NCI-H2196 (cell line): Measurements from ENCODE around the gene LRRC27.

Experiments used
- DNase-seq: peaks from one replicate; lab custom pipeline; 2025; ENCODE audit not compliant: unreplicated experiment; lab: John Stamatoyannopoulos, UW

LRRC27 gene

DNA sequence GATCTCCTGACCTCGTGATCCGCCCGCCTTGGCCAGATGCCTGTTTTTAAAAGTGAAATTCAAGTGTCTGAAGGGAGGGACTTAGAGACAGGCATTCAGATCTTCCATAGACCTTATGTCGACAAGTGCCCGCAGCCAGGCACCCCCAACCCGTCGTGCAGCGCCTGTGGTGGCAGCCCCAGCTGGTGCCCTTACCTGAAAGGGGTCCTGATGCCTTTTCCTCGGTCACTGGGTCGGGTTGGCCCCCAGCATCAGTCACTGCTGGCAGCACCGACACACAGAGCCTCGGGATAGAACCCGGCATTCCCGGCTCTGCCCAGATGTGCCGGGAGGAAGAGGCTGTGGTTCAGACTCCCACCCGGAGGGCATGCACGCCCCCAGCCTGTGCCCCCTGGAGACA is 23.3 kb downstream of the LRRC27 start:
- no peak for DNase-seq

- DNase-seq = no peak
Measured at GRCh38 chr10:132355754-132356153, 23.8 kb downstream of the LRRC27 start.

GRCh38 chr10:132356621-132357195 is 24.7 kb downstream of the LRRC27 start:
- no peak for DNase-seq

GRCh38 chr10:132357286-132358058 is 25.5 kb downstream of the LRRC27 start:
- DNase-seq = no peak

DNA sequence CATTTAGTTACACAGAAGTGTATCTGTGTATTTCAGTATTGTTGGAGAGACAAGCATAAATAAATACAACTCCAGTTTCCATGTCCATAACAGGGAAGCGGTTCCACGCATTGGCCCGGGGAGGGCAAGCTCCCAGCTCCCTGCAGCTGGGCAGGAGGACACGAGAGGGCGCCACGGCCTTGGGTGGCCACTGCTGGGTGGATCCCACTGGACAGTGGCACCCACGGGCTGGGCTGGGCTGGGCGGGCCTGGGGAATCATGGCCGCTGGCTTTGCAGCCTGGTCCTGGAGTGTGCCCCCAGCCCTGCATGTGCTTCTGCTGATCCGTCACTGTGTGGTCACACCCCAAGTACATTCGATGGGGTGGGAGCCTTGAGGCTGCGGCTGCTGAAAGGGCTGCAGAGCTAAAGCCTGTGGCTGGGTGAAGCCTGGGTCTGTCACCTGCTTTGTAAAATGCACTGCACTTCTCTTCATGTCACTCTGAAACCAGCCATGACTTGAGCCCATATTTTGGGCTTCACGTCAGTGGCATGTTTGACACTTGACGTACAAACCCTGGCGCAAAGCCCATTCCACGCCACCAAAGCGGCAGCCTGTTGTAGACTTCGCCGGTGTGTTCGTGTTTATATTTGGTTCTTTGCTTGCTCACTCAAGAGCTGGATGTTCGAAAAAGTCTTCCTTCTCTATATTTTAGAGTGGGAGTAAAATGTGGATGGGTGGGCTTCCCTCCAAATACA is 27.5 kb downstream of the LRRC27 start:
- DNase-seq = no peak

DNA sequence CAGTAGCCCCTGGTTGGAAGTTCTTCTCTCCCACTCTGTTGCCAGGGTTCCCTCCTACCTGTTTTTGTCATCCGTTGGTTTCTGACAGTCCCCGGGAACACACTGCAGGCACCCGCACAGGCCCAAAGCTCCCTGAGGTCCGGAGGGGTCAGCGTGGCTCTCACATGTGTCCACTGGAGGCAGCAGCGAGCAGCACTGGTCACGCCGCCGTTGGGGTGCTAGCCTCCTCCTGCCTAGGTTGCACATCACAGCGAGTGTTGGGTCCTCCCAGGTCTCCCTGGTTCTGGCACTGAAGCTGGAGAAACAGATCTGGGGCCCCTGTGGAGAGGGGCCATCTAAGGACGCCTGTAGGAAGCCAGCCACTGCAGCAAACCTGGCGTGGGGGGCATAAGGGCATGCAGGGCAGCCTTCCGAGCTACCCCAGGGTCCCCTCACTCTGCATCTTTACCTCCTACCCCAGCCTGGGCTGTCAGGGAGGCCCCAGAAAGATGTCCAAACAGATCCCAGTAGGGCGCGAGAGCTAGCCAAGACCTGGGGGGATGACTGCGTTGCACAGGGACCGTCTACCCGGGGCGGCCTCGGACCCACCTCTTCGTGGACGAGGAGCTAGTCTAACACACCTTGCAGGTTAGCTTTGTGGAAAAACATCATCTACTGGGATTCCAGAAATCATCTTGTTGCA is 28.9 kb downstream of the LRRC27 start:
- no peak for DNase-seq

DNA sequence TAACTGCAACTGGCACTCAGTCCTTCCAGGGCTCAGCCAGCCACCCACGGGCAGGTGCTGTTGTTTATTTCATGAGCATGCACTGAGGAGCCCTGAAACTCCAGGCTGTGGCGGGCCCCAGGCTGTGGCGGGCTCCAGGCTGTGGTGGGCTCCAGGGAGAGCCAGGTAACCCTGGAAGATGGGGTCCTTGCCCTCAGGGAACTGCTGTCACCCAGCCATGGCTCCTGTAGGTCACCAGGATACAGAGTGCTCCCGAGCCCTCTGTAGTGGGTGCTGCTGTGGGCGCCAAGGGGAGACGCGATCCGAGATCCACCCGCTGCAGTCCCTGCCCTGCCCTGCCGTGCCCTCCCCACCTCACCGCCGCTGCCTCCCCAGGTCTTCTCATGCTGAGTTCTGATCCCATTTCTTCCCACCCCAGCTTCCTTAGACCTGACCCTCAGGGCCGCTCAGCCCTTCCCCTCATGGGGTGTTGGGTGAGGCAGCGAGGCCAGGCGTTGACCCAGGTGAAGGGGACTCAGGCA is 29.6 kb downstream of the LRRC27 start:
- no peak for DNase-seq

- DNase-seq = no peak
Measured at GRCh38 chr10:132362151-132362611, 30.2 kb downstream of the LRRC27 start.

DNA sequence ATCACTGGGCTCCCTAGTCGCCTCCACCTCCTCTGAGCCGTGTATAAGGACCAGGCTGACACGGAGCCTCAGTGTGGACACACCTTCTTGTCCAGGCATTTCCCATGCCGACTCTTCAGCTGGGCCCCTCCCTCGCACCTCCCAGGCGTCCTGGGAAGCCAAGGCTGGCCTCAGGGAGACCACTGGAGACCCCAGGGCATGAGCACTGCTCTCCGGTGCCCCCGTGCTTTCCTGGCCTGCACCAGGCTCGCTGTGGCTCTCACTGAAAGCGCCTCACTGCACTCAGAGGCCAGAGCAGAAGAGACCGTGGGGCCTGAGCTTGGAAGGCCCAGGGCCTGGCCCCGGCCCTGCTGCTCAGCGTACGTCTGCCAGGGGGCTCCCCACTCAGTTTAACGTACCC is 31.4 kb downstream of the LRRC27 start:
- DNase-seq = no peak

DNA sequence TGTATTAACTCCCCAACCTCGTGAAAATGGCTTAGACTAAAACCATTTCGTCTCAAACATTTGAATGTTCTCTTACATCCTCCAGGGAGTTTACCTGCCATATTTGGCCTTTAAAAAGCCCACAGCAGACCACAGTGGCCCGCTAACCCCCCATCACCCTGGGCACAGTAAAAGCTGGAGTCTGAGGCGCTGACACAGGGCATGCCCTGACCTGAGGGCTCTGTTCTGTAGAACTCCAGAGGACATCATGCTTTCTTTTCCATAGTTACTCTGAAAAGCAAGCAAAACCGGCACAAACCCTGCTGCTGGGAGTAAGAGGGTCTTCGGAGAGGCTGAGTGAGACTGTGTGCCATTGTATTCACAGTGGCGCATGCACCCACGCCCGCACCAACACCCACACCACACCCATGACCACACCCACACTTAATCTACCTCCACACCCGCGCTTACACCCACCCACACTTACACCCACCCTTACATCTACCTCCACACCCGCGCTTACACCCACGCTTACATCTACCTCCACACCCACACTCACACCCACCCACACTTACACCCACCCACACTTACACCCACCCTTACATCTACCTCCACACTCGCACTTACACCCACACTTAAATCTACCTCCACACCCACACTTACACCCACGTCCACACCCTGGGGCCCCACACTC is 32.1 kb downstream of the LRRC27 start:
- DNase-seq = peak; percentile 2

DNA sequence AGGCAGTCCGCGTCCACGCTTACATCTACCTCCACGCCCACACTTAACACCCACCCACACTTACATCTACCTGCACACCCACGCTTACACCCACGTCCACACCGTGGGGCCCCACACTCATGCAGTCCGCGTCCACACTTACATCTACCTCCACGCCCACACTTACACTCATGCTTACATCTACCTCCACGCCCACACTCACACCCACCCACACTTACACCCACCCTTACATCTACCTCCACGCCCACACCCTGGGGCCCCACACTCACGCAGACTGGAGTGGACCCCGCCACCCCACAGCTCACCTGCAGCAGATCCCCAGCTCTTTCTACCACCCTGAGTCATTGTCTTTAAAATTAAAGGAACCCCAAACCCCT is 32.6 kb downstream of the LRRC27 start:
- no peak for DNase-seq

GRCh38 chr10:132365102-132365501 is 33.1 kb downstream of the LRRC27 start:
- no peak for DNase-seq

DNA sequence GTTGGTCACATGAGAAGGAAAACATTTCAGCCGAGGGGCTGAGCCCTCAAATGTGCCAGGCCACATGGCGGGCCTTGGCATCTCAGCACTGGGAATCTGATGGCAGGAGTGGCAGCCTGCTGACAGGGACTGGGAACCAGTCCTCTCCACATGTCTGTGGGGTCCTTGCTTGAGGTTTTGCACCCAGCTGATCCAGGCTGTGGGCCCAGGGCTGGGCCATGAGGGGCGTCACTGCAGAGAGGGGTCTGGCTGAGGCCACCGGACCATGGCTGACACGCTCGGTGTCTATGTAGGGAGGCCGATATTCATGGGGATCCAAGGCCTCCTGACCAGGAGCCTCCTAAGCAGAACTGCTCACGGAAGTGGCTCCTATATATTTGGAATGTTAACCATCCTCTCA is 34.0 kb downstream of the LRRC27 start:
- DNase-seq = no peak

DNA sequence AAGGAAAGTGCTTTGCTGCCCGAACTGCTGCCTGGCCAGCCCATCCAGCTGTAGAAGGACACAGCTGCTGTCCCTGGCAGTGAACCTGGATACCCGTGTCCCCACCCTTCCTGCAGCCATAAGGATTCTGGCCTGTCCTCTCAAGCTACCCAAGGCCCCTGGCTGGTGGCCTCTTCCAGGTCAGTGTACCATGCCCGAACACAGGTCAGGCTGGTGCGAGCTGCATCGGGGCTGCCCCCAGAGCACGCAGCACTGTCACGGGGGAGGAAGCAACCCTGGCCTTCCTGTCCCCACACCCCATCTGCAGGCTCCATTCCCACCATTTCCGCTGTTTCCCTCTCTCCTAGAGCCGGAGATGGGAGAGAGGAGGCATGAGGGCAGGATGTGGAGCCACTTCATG is 34.5 kb downstream of the LRRC27 start:
- no peak for DNase-seq

DNA sequence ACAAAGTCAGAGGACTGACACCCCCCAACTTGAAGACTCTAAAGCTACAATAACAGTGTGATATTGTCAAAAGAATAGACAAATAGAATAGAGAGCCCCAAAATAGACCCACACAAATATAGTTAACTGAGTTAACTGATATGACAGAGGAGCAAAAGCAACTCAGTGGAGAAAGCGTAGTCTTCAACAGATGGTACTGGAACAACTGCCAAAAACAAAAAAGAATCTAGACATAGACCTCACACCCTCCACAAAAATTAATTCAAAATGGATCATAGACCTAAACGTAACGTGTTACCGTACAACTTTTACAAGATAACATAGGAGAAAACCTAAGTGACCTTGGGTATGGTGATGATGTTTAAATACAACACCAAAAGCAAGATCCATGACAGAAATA is 36.4 kb downstream of the LRRC27 start:
- no peak for DNase-seq

DNA sequence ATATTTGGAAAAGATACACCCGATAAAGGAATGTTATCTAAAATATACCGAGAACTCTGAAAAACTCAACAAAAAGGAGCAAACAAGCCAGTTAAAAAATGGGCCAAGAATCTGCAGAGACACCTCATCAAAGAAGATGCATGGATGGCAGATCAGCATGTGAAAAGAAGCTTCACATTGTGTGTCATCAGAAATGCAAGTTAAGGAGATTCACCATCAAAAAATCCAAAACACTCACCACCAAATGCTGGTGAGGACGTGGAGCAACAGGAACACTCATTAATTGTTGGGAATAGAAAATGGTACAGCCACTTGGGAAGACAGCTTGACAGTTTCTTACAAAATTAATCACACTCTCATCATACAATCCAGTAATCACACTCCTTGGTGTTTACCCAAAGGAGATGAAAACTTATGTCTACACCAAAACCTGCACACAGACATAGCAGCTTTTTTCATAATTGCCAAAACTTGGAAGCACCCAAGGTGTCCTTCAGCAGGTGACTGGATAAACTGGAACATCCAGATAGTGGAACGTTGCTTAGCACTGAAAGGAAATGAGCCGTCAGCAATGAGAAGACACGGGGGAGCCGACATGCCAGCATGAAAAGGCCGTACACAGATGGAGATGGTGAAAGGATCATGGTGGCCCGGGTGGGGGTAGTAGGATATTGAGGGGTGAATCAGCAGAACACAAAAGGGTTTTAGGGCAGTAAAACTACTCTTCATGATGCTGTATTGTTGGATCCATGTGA is 37.1 kb downstream of the LRRC27 start:
- DNase-seq = no peak

GRCh38 chr10:132369636-132370185 is 37.7 kb downstream of the LRRC27 start:
- DNase-seq = no peak

GRCh38 chr10:132370426-132371340 is 38.7 kb downstream of the LRRC27 start:
- no peak for DNase-seq

DNA sequence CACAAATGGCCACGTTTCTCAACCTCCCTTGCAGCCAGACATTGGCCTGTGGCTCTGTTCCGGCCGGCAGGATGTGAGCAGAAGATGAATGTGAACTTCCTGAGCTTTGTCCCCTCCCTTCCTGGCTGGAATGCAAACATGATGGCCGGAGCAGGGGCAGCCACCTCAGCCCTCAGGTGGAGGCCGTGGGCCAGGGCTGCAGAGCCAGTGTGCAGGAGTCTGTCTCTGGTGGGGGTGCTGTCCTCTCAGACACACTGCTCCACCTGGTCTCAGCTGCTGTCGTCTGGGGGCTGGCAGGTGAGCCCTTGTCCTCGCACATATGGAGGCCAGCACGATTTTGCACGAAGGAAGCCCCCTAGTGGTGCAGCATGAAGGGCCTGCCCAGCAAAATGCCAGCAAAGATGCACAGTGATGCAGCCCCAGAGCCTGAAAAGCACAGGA is 39.7 kb downstream of the LRRC27 start:
- DNase-seq = no peak
